Keratinocyte (primary cell): Measurements from ENCODE around the gene NEK9. TPM values are rescaled to one million over a fixed set of nuclear protein-coding genes. Genes with fewer than 3 reads are reported as not detected.

Experiments used
- DNase-seq: peaks from one replicate; pipeline ENCODE4 v3.0.0-alpha.2; 2011; ENCODE audit warnings: low read depth, missing footprints, low spot score
- FAIRE-seq: peaks from 2 replicates; lab custom pipeline; 2011; peaks lifted over from hg19 to GRCh38; lab: Jason Lieb, UNC
- H2AFZ ChIP-seq: 2 replicates; pipeline ENCODE4 v1.6.0; 2012; ENCODE audit warnings: low read length, control low read depth, inconsistent platforms; ENCODE audit not compliant: control insufficient read depth
- H3K27ac ChIP-seq: 2 replicates; pipeline ENCODE4 v1.5.1; 2011; ENCODE audit warnings: low read length; ENCODE audit not compliant: control insufficient read depth, insufficient read depth
- H3K27me3 ChIP-seq: 3 replicates; pipeline ENCODE4 v1.6.0; 2011; ENCODE audit warnings: low read length; ENCODE audit not compliant: control insufficient read depth, insufficient read depth; ENCODE audit errors: extremely low read depth
- H3K36me3 ChIP-seq, 2 experiments: 2 replicates in 1 of 2; 3 replicates in 1 of 2; pipeline ENCODE4 v1.5.1; 2011; ENCODE audit warnings: low read length in 2 of 2, mild to moderate bottlenecking in 1 of 2; ENCODE audit not compliant: control insufficient read depth in 2 of 2, insufficient read depth in 2 of 2; ENCODE audit errors: extremely low read depth in 1 of 2
- H3K4me1 ChIP-seq: 3 replicates; pipeline ENCODE4 v1.5.1; 2011; ENCODE audit warnings: low read length; ENCODE audit not compliant: control insufficient read depth, insufficient read depth; ENCODE audit errors: extremely low read depth
- H3K4me2 ChIP-seq: 3 replicates; pipeline ENCODE4 v1.6.0; 2011; ENCODE audit warnings: low read depth, low read length; ENCODE audit not compliant: control insufficient read depth, insufficient read depth; ENCODE audit errors: extremely low read depth
- H3K4me3 ChIP-seq, 3 experiments: fragments of 200-600 bp in 1 of 3; sonication (generic) in 1 of 3; 2 replicates in 2 of 3; 3 replicates in 1 of 3; pipeline ENCODE4 v1.5.1; 2011 to 2016; ENCODE audit warnings: low read length in 3 of 3, mild to moderate bottlenecking in 3 of 3, control low read depth in 2 of 3, inconsistent platforms in 1 of 3, low read depth in 1 of 3, mixed read lengths in 1 of 3, mixed run types in 1 of 3, moderate library complexity in 1 of 3; ENCODE audit not compliant: control insufficient read depth in 2 of 3, insufficient read depth in 2 of 3; ENCODE audit errors: extremely low read depth in 1 of 3
- H3K79me2 ChIP-seq: 2 replicates; pipeline ENCODE4 v1.6.0; 2012; ENCODE audit warnings: low read length; ENCODE audit not compliant: control insufficient read depth, insufficient read depth
- H3K9ac ChIP-seq: 3 replicates; pipeline ENCODE4 v1.6.0; 2011; ENCODE audit warnings: low read length; ENCODE audit not compliant: control insufficient read depth, insufficient read depth; ENCODE audit errors: extremely low read depth
- H3K9me1 ChIP-seq: 3 replicates; pipeline ENCODE4 v1.6.0; 2011; ENCODE audit warnings: low read length; ENCODE audit not compliant: control insufficient read depth, insufficient read depth; ENCODE audit errors: extremely low read depth
- H3K9me3 ChIP-seq: 2 replicates; pipeline ENCODE4 v1.5.1; 2012; ENCODE audit warnings: low read depth, low read length; ENCODE audit not compliant: control insufficient read depth
- H4K20me1 ChIP-seq: 3 replicates; pipeline ENCODE4 v1.6.0; 2011; ENCODE audit warnings: low read length; ENCODE audit not compliant: control insufficient read depth, insufficient read depth; ENCODE audit errors: extremely low read depth
- CTCF ChIP-seq, 3 experiments: IDR thresholded peaks in 1 of 3; conservative IDR thresholded peaks in 1 of 3; optimal IDR thresholded peaks in 1 of 3; 2 replicates in 2 of 3; 3 replicates in 1 of 3; pipeline versions ENCODE3 to v1.5.1; 2011; ENCODE audit warnings: low read length in 3 of 3, mild to moderate bottlenecking in 3 of 3, moderate library complexity in 2 of 3, control low read depth in 1 of 3, inconsistent platforms in 1 of 3; ENCODE audit not compliant: insufficient read depth in 2 of 3; ENCODE audit errors: extremely low read depth in 1 of 3
- EZH2 ChIP-seq: IDR thresholded peaks from one replicate; pipeline ENCODE4 v1.6.1; 2012; ENCODE audit warnings: inconsistent platforms, mild to moderate bottlenecking, low read length, moderate library complexity
- dilution Hi-C: fragments of 300-500 bp; cut with MboI; formaldehyde crosslinking; loops from one replicate; pipeline ENCODE4 v1.7.0; 2020; ENCODE audit warnings: low sequenced_read_pairs; ENCODE audit not compliant: extremely low pct_ligation_motif_present
- polyA plus RNA-seq, 5 experiments: library from polyadenylated mRNA; depleted of rRNA in 3 of 5; stranded (reverse) in 3 of 5; stranded (forward) in 1 of 5; unstranded in 1 of 5; fragments of >200 nt; gene quantifications; 1 replicate in 1 of 5; 2 replicates in 3 of 5; 3 replicates in 1 of 5; pipeline versions ENCODE4 v1.2.1 to v1.2.3, GENCODE V29; 2011 to 2012; ENCODE audit warnings: missing spikeins in 2 of 5, low read depth in 1 of 5, low replicate concordance in 1 of 5

NEK9 gene
- polyA plus RNA-seq, 1 donor (not counting 4 experiments of a cell fraction or from before 2014, with no cell fraction given) = 43.7 TPM

- Histone ChIP-seq H3K27me3 (no peaks in the 10 kb centered on the region), H3K9me3 (no peaks in the 10 kb centered on the region), H3K9me1 (no peaks in the 10 kb centered on the region), H4K20me1 (no peaks in the 10 kb centered on the region), H3K4me2 (no peak overlapping the region), H2AFZ (no peak overlapping the region), H3K27ac (no peak overlapping the region), H3K36me3 (peaks cover 12 to 21% of the 10 kb centered on the region in 2 experiments), H3K4me1 (no peaks in the 10 kb centered on the region), H3K4me3 (no peak overlapping the region), H3K79me2 (no peaks in the 10 kb centered on the region), H3K9ac (no peak overlapping the region)
- dilution Hi-C loops = no loop called here
- TF ChIP-seq CTCF (optimal IDR thresholded peaks at IDR 0.05 in 1 of 3, IDR thresholded peaks at IDR 0.05 in 1 of 3, conservative IDR thresholded peaks at IDR 0.05 in 1 of 3; ENCODE audit: extremely low read depth in 1 of 3, insufficient read depth in 2 of 3, low read length in 3 of 3) (no peak), EZH2 (no peak)
- FAIRE-seq = no peak
- no peak for DNase-seq
Observed at GRCh38 chr14:75091251-75091650, 35.6 kb downstream of the NEK9 start.

- dilution Hi-C loops = no loop called here
- no peaks in the 10 kb centered on the region for H3K9me1 ChIP-seq
- H3K4me3 ChIP-seq = no peak overlapping the region
- H3K27ac ChIP-seq = no peak overlapping the region
- H2AFZ ChIP-seq = no peak overlapping the region
- no peak for TF ChIP-seq EZH2
- TF ChIP-seq CTCF (optimal IDR thresholded peaks at IDR 0.05 in 1 of 3, IDR thresholded peaks at IDR 0.05 in 1 of 3, conservative IDR thresholded peaks at IDR 0.05 in 1 of 3; ENCODE audit: extremely low read depth in 1 of 3, insufficient read depth in 2 of 3, low read length in 3 of 3) = no peak
- no peak for DNase-seq
- H3K27me3 ChIP-seq = no peaks in the 10 kb centered on the region
- H3K36me3 ChIP-seq = peaks cover 8 to 21% of the 10 kb centered on the region in 2 experiments
- H3K9ac ChIP-seq = no peak overlapping the region
- H3K79me2 ChIP-seq = no peaks in the 10 kb centered on the region
- no peaks in the 10 kb centered on the region for H3K4me1 ChIP-seq
- FAIRE-seq = no peak
- no peak overlapping the region for H3K4me2 ChIP-seq
- no peaks in the 10 kb centered on the region for H4K20me1 ChIP-seq
- no peaks in the 10 kb centered on the region for H3K9me3 ChIP-seq
Observed at GRCh38 chr14:75090353-75090752, 36.5 kb downstream of the NEK9 start.
